ENCODE results near the gene RGS6.

The RGS6 gene

DNA sequence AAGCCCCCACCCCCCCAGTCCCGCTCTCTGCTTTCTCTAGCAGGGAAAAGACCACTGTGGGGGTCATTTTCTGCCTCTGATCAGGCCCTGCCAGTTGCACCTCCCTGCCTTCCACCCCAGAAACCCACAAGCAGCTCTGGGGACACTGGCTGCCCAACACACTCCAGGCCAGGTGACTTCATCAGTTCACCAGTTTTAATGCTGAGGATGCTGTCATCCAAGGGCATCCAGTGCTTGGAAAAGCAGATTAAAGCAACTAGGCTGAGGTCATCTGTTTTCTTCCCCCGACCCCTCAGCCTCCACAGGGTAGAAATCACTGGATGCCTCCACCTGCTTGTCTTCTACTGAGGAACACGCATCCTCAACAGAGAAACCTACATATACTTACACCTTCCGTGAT is 679.3 kb downstream of the RGS6 start:
- TF ChIP-seq PAX5 (IDR thresholded peaks at IDR 0.05; ENCODE audit: insufficient read depth, low read length, severe bottlenecking) (no peak), POLR2AphosphoS5 (IDR thresholded peaks at IDR 0.05; ENCODE audit: low read depth, low read length) (no peak), SPI1 (IDR thresholded peaks at IDR 0.05; ENCODE audit: low read depth, low read length) (no peak), POLR2A (IDR thresholded peaks at IDR 0.05; ENCODE audit: low read depth, low read length) (no peak), POU2F2 (IDR thresholded peaks at IDR 0.05; ENCODE audit: low read depth, low read length) (no peak), TAF1 (IDR thresholded peaks at IDR 0.05; ENCODE audit: low read depth, low read length) (no peak)
- DNase-seq (ENCODE audit: insufficient read length, low spot score) (no peak), FAIRE-seq (no peak)

DNA sequence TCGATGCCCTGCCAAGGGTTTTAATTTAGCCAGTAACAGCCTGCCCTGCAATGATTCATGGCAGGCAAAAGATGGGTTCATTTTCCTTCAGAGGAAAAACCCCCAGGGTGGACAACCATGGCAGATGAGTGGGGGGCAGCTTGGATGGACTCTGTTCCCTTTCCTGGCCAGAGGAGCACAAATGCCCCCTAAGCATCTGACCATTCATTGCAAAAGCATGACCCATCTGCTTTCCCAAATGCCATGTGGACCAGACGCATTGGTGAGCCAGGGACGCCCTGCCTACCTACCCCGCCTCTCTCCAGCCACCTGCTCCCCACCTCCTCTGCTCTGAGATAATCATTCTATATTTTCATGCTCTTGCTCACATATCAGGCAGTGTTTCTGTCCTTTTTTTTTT is 679.8 kb downstream of the RGS6 start:
- FAIRE-seq (no peak), DNase-seq (ENCODE audit: insufficient read length, low spot score) (no peak)
- no peak for TF ChIP-seq POU2F2 (IDR thresholded peaks at IDR 0.05; ENCODE audit: low read depth, low read length)
- TF ChIP-seq POLR2A (IDR thresholded peaks at IDR 0.05; ENCODE audit: low read depth, low read length) = no peak
- TF ChIP-seq POLR2AphosphoS5 (IDR thresholded peaks at IDR 0.05; ENCODE audit: low read depth, low read length) = no peak
- no peak for TF ChIP-seq TAF1 (IDR thresholded peaks at IDR 0.05; ENCODE audit: low read depth, low read length)
- no peak for TF ChIP-seq PAX5 (IDR thresholded peaks at IDR 0.05; ENCODE audit: insufficient read depth, low read length, severe bottlenecking)
- TF ChIP-seq SPI1 (IDR thresholded peaks at IDR 0.05; ENCODE audit: low read depth, low read length) = no peak

DNA sequence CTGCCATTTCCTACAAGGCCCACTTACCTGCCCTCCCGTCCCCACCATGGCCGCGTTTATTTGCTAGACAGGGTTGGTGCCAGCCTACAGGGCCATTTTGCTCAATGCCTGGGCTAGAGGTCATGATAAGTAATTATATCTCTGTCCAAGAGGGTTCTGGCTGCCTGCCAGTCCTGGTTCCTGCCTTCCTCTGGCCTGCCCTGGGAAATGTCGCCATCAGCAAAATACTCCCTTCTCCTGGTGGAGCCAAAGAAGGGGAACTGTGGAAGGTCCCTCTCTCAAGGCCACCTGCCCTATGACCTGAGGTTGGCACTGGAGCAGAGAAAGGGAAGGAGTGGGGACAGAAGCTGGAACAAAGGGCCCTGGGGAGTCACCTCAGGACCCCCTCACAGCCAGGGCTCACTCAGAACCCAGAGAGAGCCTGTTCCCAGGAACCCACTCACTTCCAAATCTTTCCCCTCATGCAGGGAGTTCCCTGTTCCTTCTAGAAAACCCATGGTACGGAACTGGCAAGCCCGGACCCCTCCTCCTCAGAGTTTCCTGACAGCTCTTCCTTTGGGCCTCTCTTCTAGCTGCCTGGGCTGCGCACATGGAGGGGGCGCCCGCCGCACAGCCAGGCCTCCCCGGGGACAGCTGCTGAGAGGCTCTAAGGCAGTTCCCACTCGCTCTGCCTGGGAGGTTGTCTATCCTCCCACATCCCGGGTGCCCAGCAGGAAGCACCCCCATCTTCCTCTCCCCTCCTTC is 681.2 kb downstream of the RGS6 start:
- FAIRE-seq (no peak), DNase-seq (ENCODE audit: insufficient read length, low spot score) (no peak)
- TF ChIP-seq TAF1 (IDR thresholded peaks at IDR 0.05; ENCODE audit: low read depth, low read length) = no peak
- TF ChIP-seq POLR2AphosphoS5 (IDR thresholded peaks at IDR 0.05; ENCODE audit: low read depth, low read length) = no peak
- TF ChIP-seq POU2F2 (IDR thresholded peaks at IDR 0.05; ENCODE audit: low read depth, low read length) = no peak
- TF ChIP-seq POLR2A (IDR thresholded peaks at IDR 0.05; ENCODE audit: low read depth, low read length) = no peak
- TF ChIP-seq SPI1 (IDR thresholded peaks at IDR 0.05; ENCODE audit: low read depth, low read length) = no peak
- TF ChIP-seq PAX5 (IDR thresholded peaks at IDR 0.05; ENCODE audit: insufficient read depth, low read length, severe bottlenecking) = no peak

GRCh38 chr14:72613975-72614319 is 681.7 kb downstream of the RGS6 start:
- FAIRE-seq = no peak
- no peak for DNase-seq (ENCODE audit: insufficient read length, low spot score)
- TF ChIP-seq PAX5 (IDR thresholded peaks at IDR 0.05; ENCODE audit: insufficient read depth, low read length, severe bottlenecking) = no peak
- TF ChIP-seq POLR2AphosphoS5 (IDR thresholded peaks at IDR 0.05; ENCODE audit: low read depth, low read length) = no peak
- TF ChIP-seq TAF1 (IDR thresholded peaks at IDR 0.05; ENCODE audit: low read depth, low read length) = no peak
- no peak for TF ChIP-seq SPI1 (IDR thresholded peaks at IDR 0.05; ENCODE audit: low read depth, low read length)

GRCh38 chr14:72614365-72614764 is 682.1 kb downstream of the RGS6 start:
- no peak for TF ChIP-seq SPI1 (IDR thresholded peaks at IDR 0.05; ENCODE audit: low read depth, low read length)
- TF ChIP-seq PAX5 (IDR thresholded peaks at IDR 0.05; ENCODE audit: insufficient read depth, low read length, severe bottlenecking) = no peak
- TF ChIP-seq POU2F2 (IDR thresholded peaks at IDR 0.05; ENCODE audit: low read depth, low read length) = no peak
- no peak for TF ChIP-seq POLR2A (IDR thresholded peaks at IDR 0.05; ENCODE audit: low read depth, low read length)
- TF ChIP-seq POLR2AphosphoS5 (IDR thresholded peaks at IDR 0.05; ENCODE audit: low read depth, low read length) = no peak
- no peak for TF ChIP-seq TAF1 (IDR thresholded peaks at IDR 0.05; ENCODE audit: low read depth, low read length)
- FAIRE-seq (no peak), DNase-seq (ENCODE audit: insufficient read length, low spot score) (no peak)

GRCh38 chr14:72614891-72615415 is 682.7 kb downstream of the RGS6 start:
- TF ChIP-seq TAF1 (IDR thresholded peaks at IDR 0.05; ENCODE audit: low read depth, low read length) (no peak), POLR2A (IDR thresholded peaks at IDR 0.05; ENCODE audit: low read depth, low read length) (no peak)
- FAIRE-seq (no peak), DNase-seq (ENCODE audit: insufficient read length, low spot score) (no peak)

- FAIRE-seq = no peak
- no peak for TF ChIP-seq POLR2A (IDR thresholded peaks at IDR 0.05; ENCODE audit: low read depth, low read length)
- TF ChIP-seq POU2F2 (IDR thresholded peaks at IDR 0.05; ENCODE audit: low read depth, low read length) = no peak
- no peak for TF ChIP-seq POLR2AphosphoS5 (IDR thresholded peaks at IDR 0.05; ENCODE audit: low read depth, low read length)
- TF ChIP-seq SPI1 (IDR thresholded peaks at IDR 0.05; ENCODE audit: low read depth, low read length) = no peak
- no peak for TF ChIP-seq TAF1 (IDR thresholded peaks at IDR 0.05; ENCODE audit: low read depth, low read length)
- TF ChIP-seq PAX5 (IDR thresholded peaks at IDR 0.05; ENCODE audit: insufficient read depth, low read length, severe bottlenecking) = no peak
- no peak for DNase-seq (ENCODE audit: insufficient read length, low spot score)
These were observed 683.4 kb downstream of the RGS6 start for GRCh38 chr14:72615451-72616121.
